Upper lobe of left lung (tissue), 4 donors: ENCODE results near the gene ATP13A2.

Experiments used
- EP300 ChIP-seq, 4 donors: sonication (generic); formaldehyde crosslinking; IDR thresholded peaks; one replicate each; pipeline ENCODE4 v1.5.1; 2017; ENCODE audit warnings: antibody characterized with exemption in 4 of 4, control low read depth in 2 of 4
- POLR2A ChIP-seq, 4 donors: fragments of 450-650 bp; IDR thresholded peaks; one replicate each; pipeline ENCODE4 v1.5.1; 2016 to 2017; ENCODE audit warnings: antibody characterized with exemption in 4 of 4, mild to moderate bottlenecking in 2 of 4
- POLR2AphosphoS5 ChIP-seq, 2 donors: sonication (generic); formaldehyde crosslinking; IDR thresholded peaks; one replicate each; pipeline ENCODE4 v1.5.1; 2017; ENCODE audit warnings: antibody characterized with exemption in 2 of 2
- TF ChIP-seq, protein P1 (sequence below), 6 experiments: fragments of 450-650 bp in 4 of 6; fragments of 200-600 bp in 2 of 6; sonication (generic) in 2 of 6; IDR thresholded peaks; one replicate each; pipeline ENCODE4 v1.5.1; 2016 to 2019; ENCODE audit warnings: antibody characterized with exemption in 6 of 6

DNA sequence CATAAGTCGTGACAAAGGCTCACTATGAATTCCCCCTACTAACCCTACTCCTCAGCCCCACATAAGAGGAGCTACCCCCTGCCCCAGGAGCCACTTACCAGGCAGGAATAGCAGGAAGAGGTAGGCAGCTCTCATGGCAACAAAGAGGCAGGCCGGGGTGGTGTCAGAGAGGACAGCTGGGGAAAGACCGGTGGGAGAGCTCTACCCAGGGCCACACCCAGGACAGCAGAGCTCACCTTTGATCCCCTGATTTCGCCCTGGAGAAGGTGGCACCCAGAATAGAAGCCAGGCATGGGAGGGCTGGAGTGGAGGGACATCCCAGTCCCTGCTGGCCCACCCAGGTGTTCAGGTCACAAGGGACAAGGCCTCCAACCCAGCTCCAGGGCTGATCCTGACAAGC, 33.6 kb downstream of the ATP13A2 start:
- TF ChIP-seq, protein P1, sequence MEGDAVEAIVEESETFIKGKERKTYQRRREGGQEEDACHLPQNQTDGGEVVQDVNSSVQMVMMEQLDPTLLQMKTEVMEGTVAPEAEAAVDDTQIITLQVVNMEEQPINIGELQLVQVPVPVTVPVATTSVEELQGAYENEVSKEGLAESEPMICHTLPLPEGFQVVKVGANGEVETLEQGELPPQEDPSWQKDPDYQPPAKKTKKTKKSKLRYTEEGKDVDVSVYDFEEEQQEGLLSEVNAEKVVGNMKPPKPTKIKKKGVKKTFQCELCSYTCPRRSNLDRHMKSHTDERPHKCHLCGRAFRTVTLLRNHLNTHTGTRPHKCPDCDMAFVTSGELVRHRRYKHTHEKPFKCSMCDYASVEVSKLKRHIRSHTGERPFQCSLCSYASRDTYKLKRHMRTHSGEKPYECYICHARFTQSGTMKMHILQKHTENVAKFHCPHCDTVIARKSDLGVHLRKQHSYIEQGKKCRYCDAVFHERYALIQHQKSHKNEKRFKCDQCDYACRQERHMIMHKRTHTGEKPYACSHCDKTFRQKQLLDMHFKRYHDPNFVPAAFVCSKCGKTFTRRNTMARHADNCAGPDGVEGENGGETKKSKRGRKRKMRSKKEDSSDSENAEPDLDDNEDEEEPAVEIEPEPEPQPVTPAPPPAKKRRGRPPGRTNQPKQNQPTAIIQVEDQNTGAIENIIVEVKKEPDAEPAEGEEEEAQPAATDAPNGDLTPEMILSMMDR (IDR thresholded peaks at IDR 0.05) = no peak
- TF ChIP-seq POLR2AphosphoS5 (IDR thresholded peaks at IDR 0.05) (no peak), POLR2A (IDR thresholded peaks at IDR 0.05) (no peak), EP300 (IDR thresholded peaks at IDR 0.05) (no peak)
